Peyer's patch (tissue), 4 donors: ENCODE data around the gene ALKBH3.

Source experiments
- CTCF ChIP-seq, 6 experiments: fragments of 450-650 bp in 4 of 6; fragments of 200-600 bp in 2 of 6; sonication (generic) in 1 of 6; IDR thresholded peaks; one replicate each; pipeline ENCODE4 v1.5.1; 2017 to 2019; ENCODE audit warnings: antibody characterized with exemption in 6 of 6, mild to moderate bottlenecking in 3 of 6, moderate library complexity in 1 of 6
- POLR2A ChIP-seq, 2 donors: fragments of 450-650 bp; IDR thresholded peaks; one replicate each; pipeline ENCODE4 v1.5.1; 2017; ENCODE audit warnings: antibody characterized with exemption in 2 of 2, mild to moderate bottlenecking in 2 of 2, moderate library complexity in 2 of 2

GRCh38 chr11:43856993-43857392 lies 23.6 kb upstream of the ALKBH3 start:
- TF ChIP-seq CTCF (IDR thresholded peaks at IDR 0.05): no peak
- TF ChIP-seq POLR2A (IDR thresholded peaks at IDR 0.05): no peak
